Testis (tissue), 2 donors: ENCODE data around the gene DYNC1LI1.

Source experiments
- CTCF ChIP-seq, 3 experiments: fragments of 450-650 bp in 2 of 3; fragments of 200-600 bp in 1 of 3; sonication (generic) in 1 of 3; IDR thresholded peaks; one replicate each; pipeline ENCODE4 v1.5.1; 2016 to 2019; ENCODE audit warnings: antibody characterized with exemption in 3 of 3, mild to moderate bottlenecking in 2 of 3, moderate library complexity in 1 of 3
- POLR2A ChIP-seq: fragments of 450-650 bp; IDR thresholded peaks from one replicate; pipeline ENCODE4 v1.6.1; 2017; ENCODE audit warnings: antibody characterized with exemption, mild to moderate bottlenecking, moderate library complexity

GRCh38 chr3:32551087-32551486 lies 19.6 kb downstream of the DYNC1LI1 start:
- TF ChIP-seq CTCF (IDR thresholded peaks at IDR 0.05), result no peak
- TF ChIP-seq POLR2A, result no peak
